IMR-90 (cell line): Measurements from ENCODE around the gene LILRB1.
"Not testable (repeated sequence)": the region's sequence is repeated elsewhere in the genome, so short reads cannot be mapped to it uniquely, and the experiment has no call there.

Experiments
- BHLHE40 ChIP-seq: fragments of 150-350 bp; IDR thresholded peaks from 2 replicates; pipeline ENCODE4 v1.6.1; 2016; ENCODE audit warnings: mild to moderate bottlenecking, low read depth, low read length
- CEBPB ChIP-seq: IDR thresholded peaks from 2 replicates; pipeline ENCODE4 v1.6.1; 2012; ENCODE audit warnings: low read depth, low read length, improper control_type of control experiment
- CHD1 ChIP-seq: IDR thresholded peaks from 2 replicates; pipeline ENCODE4 v1.6.1; 2012; ENCODE audit warnings: low read depth, low read length, improper control_type of control experiment
- CTCF ChIP-seq: conservative IDR thresholded peaks from 2 replicates; pipeline ENCODE4 v1.5.1; 2012; ENCODE audit warnings: mild to moderate bottlenecking, low read depth, low read length, improper control_type of control experiment
- MAFK ChIP-seq: IDR thresholded peaks from 2 replicates; pipeline ENCODE4 v1.6.1; 2012; ENCODE audit warnings: low read depth, low read length, improper control_type of control experiment
- POLR2A ChIP-seq: IDR thresholded peaks from 2 replicates; pipeline ENCODE4 v1.6.1; 2012; ENCODE audit warnings: mild to moderate bottlenecking, low read depth, low read length
- RFX5 ChIP-seq: IDR thresholded peaks from 2 replicates; pipeline ENCODE4 v1.8.0; 2012; ENCODE audit warnings: low read depth, mild to moderate bottlenecking, low read length, moderate library complexity
- USF2 ChIP-seq: fragments of 150-350 bp; IDR thresholded peaks from 2 replicates; pipeline ENCODE4 v1.6.1; 2017; ENCODE audit warnings: mild to moderate bottlenecking, antibody characterized with exemption, low read length, low read depth

- TF ChIP-seq CHD1, CTCF, USF2, BHLHE40, RFX5, POLR2A, MAFK, CEBPB: not testable (repeated sequence)
These were observed 2.4 kb upstream of the LILRB1 start for GRCh38 chr19:54627912-54628311.
